H1 (cell line): ENCODE results near the gene TMEM252. TPM values are rescaled to one million over a fixed set of nuclear protein-coding genes. Genes with fewer than 3 reads are reported as not detected.

Experiments
- CTCF ChIA-PET: fragments of 300-600 bp; sonication (Branson Sonifier 250); formaldehyde crosslinking; loops from one replicate; lab custom pipeline; 2021; ENCODE audit not compliant: partially characterized antibody; lab: Charles Lee
- POLR2A ChIA-PET: fragments of 300-600 bp; sonication (Branson Sonifier 250); formaldehyde crosslinking; loops from one replicate; lab custom pipeline; 2021; ENCODE audit warnings: inconsistent platforms; ENCODE audit not compliant: partially characterized antibody; lab: Charles Lee
- DNase-seq, 2 experiments: peaks; one replicate each; pipeline versions ENCODE4 v3.0.0 to v3.0.0-alpha.2; 2010 to 2022; ENCODE audit warnings: low spot score in 2 of 2, low read depth in 1 of 2, mixed read lengths in 1 of 2
- FAIRE-seq: peaks from 2 replicates; lab custom pipeline; 2011; peaks lifted over from hg19 to GRCh38; lab: Jason Lieb, UNC
- H2AFZ ChIP-seq: 2 replicates; pipeline ENCODE4 v1.8.1; 2012; ENCODE audit warnings: low read length, inconsistent platforms
- H2AK5ac ChIP-seq: 2 replicates; pipeline ENCODE4 v1.6.1; 2013; ENCODE audit warnings: low read depth, low read length
- H2BK120ac ChIP-seq: replicated peaks from 2 replicates; pipeline ENCODE3; 2013; ENCODE audit warnings: low read depth, low read length, inconsistent platforms
- H2BK12ac ChIP-seq: 2 replicates; pipeline ENCODE4 v1.6.1; 2013; ENCODE audit warnings: low read depth, low read length
- H2BK15ac ChIP-seq: 2 replicates; pipeline ENCODE4 v1.6.1; 2013; ENCODE audit warnings: low read length
- H2BK20ac ChIP-seq: 2 replicates; pipeline ENCODE4 v1.6.1; 2013; ENCODE audit warnings: low read length
- H2BK5ac ChIP-seq: 2 replicates; pipeline ENCODE4 v1.6.1; 2013; ENCODE audit warnings: low read depth, low read length
- H3K14ac ChIP-seq: 2 replicates; pipeline ENCODE4 v1.6.1; 2013; ENCODE audit warnings: inconsistent platforms; ENCODE audit not compliant: insufficient read length
- H3K18ac ChIP-seq: 2 replicates; pipeline ENCODE4 v1.6.1; 2013; ENCODE audit warnings: low read length; ENCODE audit errors: extremely low read depth
- H3K23ac ChIP-seq: 2 replicates; pipeline ENCODE4 v1.6.1; 2013; ENCODE audit warnings: inconsistent platforms; ENCODE audit not compliant: insufficient read length
- H3K23me2 ChIP-seq: 2 replicates; pipeline ENCODE4 v1.6.1; 2013; ENCODE audit warnings: low read depth, low read length
- H3K27ac ChIP-seq: 2 replicates; pipeline ENCODE4 v1.6.1; 2011; ENCODE audit warnings: low read depth, low read length, inconsistent platforms
- H3K27me3 ChIP-seq, 4 experiments: replicated peaks in 1 of 4; 1 replicate in 1 of 4; 2 replicates in 3 of 4; pipeline versions ENCODE4 v1.6.1 to v1.8.1; 2011 to 2013; ENCODE audit warnings: low read length in 3 of 4, mild to moderate bottlenecking in 3 of 4, inconsistent platforms in 2 of 4, mixed read lengths in 2 of 4, moderate library complexity in 1 of 4; ENCODE audit not compliant: control insufficient read depth in 3 of 4, insufficient read depth in 3 of 4; ENCODE audit errors: extremely low read depth in 1 of 4
- H3K36me3 ChIP-seq, 4 experiments: 2 replicates each; pipeline versions ENCODE4 v1.6.1 to v1.8.1; 2011 to 2013; ENCODE audit warnings: mild to moderate bottlenecking in 4 of 4, low read length in 3 of 4, moderate library complexity in 2 of 4, control low read depth in 1 of 4, inconsistent platforms in 1 of 4; ENCODE audit not compliant: insufficient read depth in 4 of 4, control insufficient read depth in 2 of 4
- H3K4ac ChIP-seq: replicated peaks from 2 replicates; pipeline ENCODE3; 2013; ENCODE audit warnings: low read length, low read depth, mixed read lengths, inconsistent platforms; ENCODE audit not compliant: insufficient read length
- H3K4me1 ChIP-seq, 4 experiments: replicated peaks in 1 of 4; 1 replicate in 1 of 4; 2 replicates in 3 of 4; pipeline versions ENCODE4 v1.6.1 to v1.8.1; 2011 to 2013; ENCODE audit warnings: low read length in 3 of 4, inconsistent platforms in 2 of 4, mixed read lengths in 1 of 4; ENCODE audit not compliant: insufficient read depth in 4 of 4, control insufficient read depth in 3 of 4
- H3K4me2 ChIP-seq, 2 experiments: 2 replicates each; pipeline versions ENCODE4 v1.6.1 to v1.8.1; 2011 to 2013; ENCODE audit warnings: low read depth in 2 of 2, low read length in 2 of 2, control low read depth in 1 of 2, inconsistent platforms in 1 of 2, mild to moderate bottlenecking in 1 of 2; ENCODE audit not compliant: insufficient read depth in 1 of 2
- H3K4me3 ChIP-seq, 4 experiments: fragments of 200-600, 300-600 bp in 1 of 4; sonication (generic), shearing (Covaris generic), sonication (Bioruptor Twin) in 1 of 4; 2 replicates each; pipeline versions ENCODE4 v1.5.1 to v1.8.1; 2011 to 2016; ENCODE audit warnings: low read length in 4 of 4, low read depth in 3 of 4, control low read depth in 2 of 4, inconsistent platforms in 2 of 4, mild to moderate bottlenecking in 2 of 4, mixed read lengths in 1 of 4, moderate library complexity in 1 of 4; ENCODE audit not compliant: insufficient read depth in 2 of 4; ENCODE audit errors: extremely low read depth in 1 of 4
- H3K56ac ChIP-seq: replicated peaks from 2 replicates; pipeline ENCODE3; 2013; ENCODE audit warnings: low read depth, mild to moderate bottlenecking, mixed read lengths, low read length, inconsistent platforms; ENCODE audit not compliant: insufficient read length
- H3K79me1 ChIP-seq: 2 replicates; pipeline ENCODE4 v1.6.1; 2013; ENCODE audit warnings: low read depth, low read length, control low read depth
- H3K79me2 ChIP-seq, 2 experiments: 2 replicates each; pipeline versions ENCODE4 v1.6.1 to v1.8.1; 2012 to 2013; ENCODE audit warnings: low read length in 2 of 2, mild to moderate bottlenecking in 2 of 2, inconsistent platforms in 1 of 2; ENCODE audit not compliant: insufficient read depth in 2 of 2, control insufficient read depth in 1 of 2
- H3K9ac ChIP-seq, 4 experiments: replicated peaks in 1 of 4; 1 replicate in 1 of 4; 2 replicates in 3 of 4; pipeline versions ENCODE4 v1.6.1 to v1.8.1; 2011 to 2013; ENCODE audit warnings: low read depth in 3 of 4, low read length in 3 of 4, control low read depth in 2 of 4, mild to moderate bottlenecking in 2 of 4, moderate library complexity in 2 of 4, inconsistent platforms in 1 of 4; ENCODE audit errors: extremely low read depth in 1 of 4
- H3K9me3 ChIP-seq, 2 experiments: 2 replicates each; pipeline versions ENCODE4 v1.6.1 to v1.8.1; 2012 to 2013; ENCODE audit warnings: mild to moderate bottlenecking in 2 of 2, moderate library complexity in 2 of 2, control low read depth in 1 of 2, inconsistent platforms in 1 of 2, low read depth in 1 of 2, low read length in 1 of 2, mixed read lengths in 1 of 2; ENCODE audit not compliant: insufficient read depth in 2 of 2
- H4K20me1 ChIP-seq, 2 experiments: replicated peaks in 1 of 2; 2 replicates each; pipeline versions ENCODE3 to v1.8.1; 2011 to 2013; ENCODE audit warnings: inconsistent platforms in 2 of 2, low read length in 2 of 2, mild to moderate bottlenecking in 1 of 2; ENCODE audit not compliant: insufficient read depth in 2 of 2, control insufficient read depth in 1 of 2
- H4K5ac ChIP-seq: 2 replicates; pipeline ENCODE4 v1.6.1; 2013; ENCODE audit warnings: low read length, low read depth, mixed read lengths, inconsistent platforms; ENCODE audit not compliant: insufficient read length
- H4K8ac ChIP-seq: 2 replicates; pipeline ENCODE4 v1.8.0; 2013; ENCODE audit warnings: mild to moderate bottlenecking, moderate library complexity, low read length, inconsistent platforms; ENCODE audit not compliant: insufficient read depth; ENCODE audit errors: extremely low read depth
- H4K91ac ChIP-seq: replicated peaks from 2 replicates; pipeline ENCODE3; 2013; ENCODE audit warnings: low read length, mixed read lengths, inconsistent platforms; ENCODE audit not compliant: insufficient read length
- CTCF ChIP-seq, 3 experiments: IDR thresholded peaks; 1 replicate in 2 of 3; 2 replicates in 1 of 3; pipeline versions ENCODE4 v1.5.1 to v1.6.1; 2011; ENCODE audit warnings: low read length in 3 of 3, mild to moderate bottlenecking in 3 of 3, inconsistent platforms in 2 of 3, low read depth in 1 of 3, moderate library complexity in 1 of 3; ENCODE audit not compliant: insufficient read depth in 1 of 3; ENCODE audit errors: control extremely low read depth in 1 of 3
- HDAC2 ChIP-seq, 2 experiments: fragments of 300-600 bp in 1 of 2; sonication (generic) in 1 of 2; IDR thresholded peaks; 2 replicates each; pipeline ENCODE4 v1.6.1; 2011 to 2012; ENCODE audit warnings: low read depth in 2 of 2, low read length in 2 of 2, mild to moderate bottlenecking in 2 of 2, moderate library complexity in 2 of 2, borderline replicate concordance in 1 of 2, inconsistent platforms in 1 of 2
- RAD21 ChIP-seq, 2 experiments: IDR thresholded peaks in 1 of 2; conservative IDR thresholded peaks in 1 of 2; 2 replicates each; pipeline ENCODE4 v1.6.1; 2011; ENCODE audit warnings: low read depth in 2 of 2, low read length in 2 of 2, improper control_type of control experiment in 1 of 2, inconsistent platforms in 1 of 2, mild to moderate bottlenecking in 1 of 2, moderate library complexity in 1 of 2
- WGBS, 2 experiments: shearing (Covaris generic) in 1 of 2; methylation state at CpG; one replicate each; pipeline versions ENCODE4 v1.1.6 to v1.1.7; 2013 to 2015; ENCODE audit warnings: low lambda C conversion rate in 2 of 2, mixed read lengths in 2 of 2, inconsistent platforms in 1 of 2, low coverage in 1 of 2, missing lambda C conversion rate in 1 of 2; ENCODE audit not compliant: insufficient replicate concordance in 2 of 2, insufficient coverage in 1 of 2, insufficient read length in 1 of 2; ENCODE audit errors: extremely low coverage in 1 of 2, missing lambda C conversion rate in 1 of 2; 5-methylcytosine and 5-hydroxymethylcytosine counted together
- polyA plus RNA-seq, 7 experiments: library from polyadenylated mRNA; depleted of rRNA in 3 of 7; stranded (reverse) in 5 of 7; unstranded in 2 of 7; fragments of >200 nt in 5 of 7; fragments of 200-250 nt in 2 of 7; gene quantifications; 1 replicate in 5 of 7; 2 replicates in 1 of 7; 4 replicates in 1 of 7; pipeline versions ENCODE4 v1.2.1 to v1.2.3, GENCODE V29; 2011 to 2013; ENCODE audit warnings: missing spikeins in 2 of 7, mixed read lengths in 2 of 7
- total RNA-seq: library from RNA; stranded (reverse); fragmentation: NEBNext Ultra II Directional; extraction: Animal tissue kit (Norgen Biotek cat#: 25700); gene quantifications from 2 replicates; pipeline ENCODE4 v1.2.1, GENCODE V29; 2021

TMEM252 gene
- total and polyA plus RNA-seq, 2 of the 8 experiments (the other 6 are each of a cell fraction or from before 2014, with no cell fraction given) = not detected

GRCh38 chr9:68530618-68531017, 10.1 kb downstream of the TMEM252 start:
- Histone ChIP-seq H4K20me1 (no peaks in the 10 kb centered on the region), H2BK12ac (no peak overlapping the region), H3K4ac (no peak overlapping the region), H3K23ac (no peak overlapping the region), H2BK120ac (no peak overlapping the region), H3K9me3 (no peaks in the 10 kb centered on the region), H3K9ac (no peak overlapping the region), H2BK15ac (no peak overlapping the region), H3K27me3 (peaks cover 0 to 10% (median 5%) of the 10 kb centered on the region in 4 experiments; a peak in 5 of 7 replicates), H3K18ac (no peak overlapping the region), H3K4me1 (no peaks in the 10 kb centered on the region), H4K8ac (no peak overlapping the region), H2AFZ (no peak overlapping the region), H4K91ac (no peak overlapping the region), H2AK5ac (no peak overlapping the region), H2BK5ac (no peak overlapping the region), H3K27ac (no peak overlapping the region), H2BK20ac (no peak overlapping the region), H3K14ac (no peak overlapping the region), H3K4me3 (no peak overlapping the region), H4K5ac (no peak overlapping the region), H3K23me2 (no peaks in the 10 kb centered on the region; the same call in 1 of the 2 replicates), H3K4me2 (no peak overlapping the region), H3K79me2 (no peaks in the 10 kb centered on the region), H3K56ac (no peak overlapping the region), H3K36me3 (no peaks in the 10 kb centered on the region), H3K79me1 (no peaks in the 10 kb centered on the region)
- TF ChIP-seq CTCF (IDR thresholded peaks at IDR 0.05; ENCODE audit: control extremely low read depth in 1 of 3, insufficient read depth in 1 of 3, low read depth in 1 of 3, low read length in 3 of 3) = peak in 1 of 3 experiments; percentile 10; a peak in 1 of 4 replicates
- TF ChIP-seq RAD21 (IDR thresholded peaks at IDR 0.05 in 1 of 2, conservative IDR thresholded peaks at IDR 0.05 in 1 of 2; ENCODE audit: low read depth in 2 of 2, low read length in 2 of 2) = peak; percentile 21 to 26; a peak in 1 of 4 replicates
- TF ChIP-seq HDAC2 (IDR thresholded peaks at IDR 0.05; ENCODE audit: borderline replicate concordance in 1 of 2, low read depth in 2 of 2, low read length in 2 of 2) = no peak
- FAIRE-seq (peak; percentile 24), DNase-seq (no peak)
- ChIA-PET CTCF (interaction anchor here (1.9 kb wide), 1 partner anchor 79 kb away, joined by 3 read pairs; no protein-coding TSS in a partner anchor), POLR2A (interaction anchor here (0.6 to 0.8 kb wide), 2 partner anchors 12 to 31 kb away, joined by 3 read pairs; no protein-coding TSS in a partner anchor)
- WGBS, 2 experiments = 61% methylated on average over 7 of the region's 7 CpGs; no CpG with 5 or more reads in 1 of the 2 experiments
